ENCODE measurements around the gene PLXNA2. TPM values are rescaled to one million over a fixed set of nuclear protein-coding genes. Genes with fewer than 3 reads are reported as not detected.

The PLXNA2 gene
- total and polyA plus RNA-seq, 2 of the 13 experiments (the other 11 are each of a cell fraction or from before 2014, with no cell fraction given) = 1.1 to 2.1 TPM

DNA sequence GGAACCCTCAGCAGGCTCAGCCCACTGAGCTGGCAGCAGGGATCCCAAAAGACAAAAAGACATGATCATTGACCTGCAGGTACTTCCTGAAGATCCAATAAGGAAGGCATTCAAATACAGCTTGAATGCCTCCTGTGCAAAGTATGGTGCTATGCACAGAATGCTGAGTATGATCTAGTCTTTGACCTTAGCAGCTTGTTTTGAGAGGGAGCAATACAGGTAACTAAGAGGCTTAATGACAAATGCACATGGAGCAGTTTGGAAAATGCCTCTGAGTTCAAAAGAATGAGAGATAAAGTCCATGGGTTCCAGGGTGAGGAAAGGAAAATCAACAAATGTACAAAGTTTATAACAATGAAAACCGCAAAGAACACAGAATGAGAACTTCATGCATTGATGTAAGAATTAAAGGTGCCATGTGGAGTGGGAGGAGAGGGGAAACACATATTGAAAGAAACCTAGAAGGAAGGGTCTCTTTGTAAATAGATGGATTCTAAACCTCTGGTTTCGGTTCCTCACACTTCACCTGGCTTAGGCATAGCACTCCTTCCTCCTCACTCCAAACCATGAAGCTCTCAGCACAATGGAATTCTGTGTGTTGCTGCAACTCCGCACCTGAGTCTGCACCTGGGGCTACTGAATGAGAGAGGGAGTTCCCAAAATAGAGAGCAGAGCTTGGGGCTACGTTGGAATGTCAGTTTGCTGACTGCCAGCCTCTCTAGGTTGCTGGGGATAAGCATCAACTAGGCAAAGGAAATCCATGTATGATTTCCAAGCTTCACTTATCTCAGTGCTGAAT lies 77.6 kb downstream of the PLXNA2 start (continued):
- no peak for TF ChIP-seq ATF7-NPFF (CRISPR knock-in tag; IDR thresholded peaks at IDR 0.05; ENCODE audit: low read depth)
- TF ChIP-seq, protein P1, sequence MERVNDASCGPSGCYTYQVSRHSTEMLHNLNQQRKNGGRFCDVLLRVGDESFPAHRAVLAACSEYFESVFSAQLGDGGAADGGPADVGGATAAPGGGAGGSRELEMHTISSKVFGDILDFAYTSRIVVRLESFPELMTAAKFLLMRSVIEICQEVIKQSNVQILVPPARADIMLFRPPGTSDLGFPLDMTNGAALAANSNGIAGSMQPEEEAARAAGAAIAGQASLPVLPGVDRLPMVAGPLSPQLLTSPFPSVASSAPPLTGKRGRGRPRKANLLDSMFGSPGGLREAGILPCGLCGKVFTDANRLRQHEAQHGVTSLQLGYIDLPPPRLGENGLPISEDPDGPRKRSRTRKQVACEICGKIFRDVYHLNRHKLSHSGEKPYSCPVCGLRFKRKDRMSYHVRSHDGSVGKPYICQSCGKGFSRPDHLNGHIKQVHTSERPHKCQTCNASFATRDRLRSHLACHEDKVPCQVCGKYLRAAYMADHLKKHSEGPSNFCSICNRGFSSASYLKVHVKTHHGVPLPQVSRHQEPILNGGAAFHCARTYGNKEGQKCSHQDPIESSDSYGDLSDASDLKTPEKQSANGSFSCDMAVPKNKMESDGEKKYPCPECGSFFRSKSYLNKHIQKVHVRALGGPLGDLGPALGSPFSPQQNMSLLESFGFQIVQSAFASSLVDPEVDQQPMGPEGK (CRISPR knock-in tag; IDR thresholded peaks at IDR 0.05) = 0 out of 2 replicates have a peak, but pooled peaks have one; percentile 7
- peak; percentile 11; the same call in 1 of the 2 replicates for TF ChIP-seq ETV5 (CRISPR knock-in tag; IDR thresholded peaks at IDR 0.05; ENCODE audit: borderline replicate concordance)
- no peak for TF ChIP-seq SOX6 (IDR thresholded peaks at IDR 0.05)
- peak; percentile 47; the same call in 1 of the 2 replicates for TF ChIP-seq SOX6 (CRISPR knock-in tag; IDR thresholded peaks at IDR 0.05)
- no peak for TF ChIP-seq SOX13 (IDR thresholded peaks at IDR 0.05)
- TF ChIP-seq SOX13 (CRISPR knock-in tag; conservative IDR thresholded peaks at IDR 0.05 in 1 of 2, IDR thresholded peaks at IDR 0.05 in 1 of 2) = peak in 1 of 2 experiments; percentile 62; a peak in 1 of 4 replicates
- TF ChIP-seq IKZF4 (CRISPR knock-in tag; IDR thresholded peaks at IDR 0.05; ENCODE audit: borderline replicate concordance, low read depth, not compliant biosample characterization) = no peak
- TF ChIP-seq, protein P2, sequence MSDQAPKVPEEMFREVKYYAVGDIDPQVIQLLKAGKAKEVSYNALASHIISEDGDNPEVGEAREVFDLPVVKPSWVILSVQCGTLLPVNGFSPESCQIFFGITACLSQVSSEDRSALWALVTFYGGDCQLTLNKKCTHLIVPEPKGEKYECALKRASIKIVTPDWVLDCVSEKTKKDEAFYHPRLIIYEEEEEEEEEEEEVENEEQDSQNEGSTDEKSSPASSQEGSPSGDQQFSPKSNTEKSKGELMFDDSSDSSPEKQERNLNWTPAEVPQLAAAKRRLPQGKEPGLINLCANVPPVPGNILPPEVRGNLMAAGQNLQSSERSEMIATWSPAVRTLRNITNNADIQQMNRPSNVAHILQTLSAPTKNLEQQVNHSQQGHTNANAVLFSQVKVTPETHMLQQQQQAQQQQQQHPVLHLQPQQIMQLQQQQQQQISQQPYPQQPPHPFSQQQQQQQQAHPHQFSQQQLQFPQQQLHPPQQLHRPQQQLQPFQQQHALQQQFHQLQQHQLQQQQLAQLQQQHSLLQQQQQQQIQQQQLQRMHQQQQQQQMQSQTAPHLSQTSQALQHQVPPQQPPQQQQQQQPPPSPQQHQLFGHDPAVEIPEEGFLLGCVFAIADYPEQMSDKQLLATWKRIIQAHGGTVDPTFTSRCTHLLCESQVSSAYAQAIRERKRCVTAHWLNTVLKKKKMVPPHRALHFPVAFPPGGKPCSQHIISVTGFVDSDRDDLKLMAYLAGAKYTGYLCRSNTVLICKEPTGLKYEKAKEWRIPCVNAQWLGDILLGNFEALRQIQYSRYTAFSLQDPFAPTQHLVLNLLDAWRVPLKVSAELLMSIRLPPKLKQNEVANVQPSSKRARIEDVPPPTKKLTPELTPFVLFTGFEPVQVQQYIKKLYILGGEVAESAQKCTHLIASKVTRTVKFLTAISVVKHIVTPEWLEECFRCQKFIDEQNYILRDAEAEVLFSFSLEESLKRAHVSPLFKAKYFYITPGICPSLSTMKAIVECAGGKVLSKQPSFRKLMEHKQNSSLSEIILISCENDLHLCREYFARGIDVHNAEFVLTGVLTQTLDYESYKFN (CRISPR knock-in tag; conservative IDR thresholded peaks at IDR 0.05) = peak; percentile 77
- no peak for TF ChIP-seq LCORL (IDR thresholded peaks at IDR 0.05)
- 0 out of 2 replicates have a peak, but pooled peaks have one; percentile 51 for TF ChIP-seq LCORL (CRISPR knock-in tag; IDR thresholded peaks at IDR 0.05)
- 0 out of 2 replicates have a peak, but pooled peaks have one; percentile 28 for TF ChIP-seq ELF3 (CRISPR knock-in tag; IDR thresholded peaks at IDR 0.05)
- no peak for TF ChIP-seq ZNF678 (CRISPR knock-in tag; IDR thresholded peaks at IDR 0.05)
- TF ChIP-seq, protein P3, sequence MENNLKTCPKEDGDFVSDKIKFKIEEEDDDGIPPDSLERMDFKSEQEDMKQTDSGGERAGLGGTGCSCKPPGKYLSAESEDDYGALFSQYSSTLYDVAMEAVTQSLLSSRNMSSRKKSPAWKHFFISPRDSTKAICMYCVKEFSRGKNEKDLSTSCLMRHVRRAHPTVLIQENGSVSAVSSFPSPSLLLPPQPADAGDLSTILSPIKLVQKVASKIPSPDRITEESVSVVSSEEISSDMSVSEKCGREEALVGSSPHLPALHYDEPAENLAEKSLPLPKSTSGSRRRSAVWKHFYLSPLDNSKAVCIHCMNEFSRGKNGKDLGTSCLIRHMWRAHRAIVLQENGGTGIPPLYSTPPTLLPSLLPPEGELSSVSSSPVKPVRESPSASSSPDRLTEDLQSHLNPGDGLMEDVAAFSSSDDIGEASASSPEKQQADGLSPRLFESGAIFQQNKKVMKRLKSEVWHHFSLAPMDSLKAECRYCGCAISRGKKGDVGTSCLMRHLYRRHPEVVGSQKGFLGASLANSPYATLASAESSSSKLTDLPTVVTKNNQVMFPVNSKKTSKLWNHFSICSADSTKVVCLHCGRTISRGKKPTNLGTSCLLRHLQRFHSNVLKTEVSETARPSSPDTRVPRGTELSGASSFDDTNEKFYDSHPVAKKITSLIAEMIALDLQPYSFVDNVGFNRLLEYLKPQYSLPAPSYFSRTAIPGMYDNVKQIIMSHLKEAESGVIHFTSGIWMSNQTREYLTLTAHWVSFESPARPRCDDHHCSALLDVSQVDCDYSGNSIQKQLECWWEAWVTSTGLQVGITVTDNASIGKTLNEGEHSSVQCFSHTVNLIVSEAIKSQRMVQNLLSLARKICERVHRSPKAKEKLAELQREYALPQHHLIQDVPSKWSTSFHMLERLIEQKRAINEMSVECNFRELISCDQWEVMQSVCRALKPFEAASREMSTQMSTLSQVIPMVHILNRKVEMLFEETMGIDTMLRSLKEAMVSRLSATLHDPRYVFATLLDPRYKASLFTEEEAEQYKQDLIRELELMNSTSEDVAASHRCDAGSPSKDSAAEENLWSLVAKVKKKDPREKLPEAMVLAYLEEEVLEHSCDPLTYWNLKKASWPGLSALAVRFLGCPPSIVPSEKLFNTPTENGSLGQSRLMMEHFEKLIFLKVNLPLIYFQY (CRISPR knock-in tag; IDR thresholded peaks at IDR 0.05; ENCODE audit: borderline replicate concordance) = 0 out of 2 replicates have a peak, but pooled peaks have one; percentile 20
- TF ChIP-seq BCL6 (CRISPR knock-in tag; IDR thresholded peaks at IDR 0.05) = 0 out of 2 replicates have a peak, but pooled peaks have one; percentile 9
- TF ChIP-seq KLF9 (CRISPR knock-in tag; IDR thresholded peaks at IDR 0.05; ENCODE audit: low read depth) = no peak
- no peak for TF ChIP-seq ZSCAN31 (CRISPR knock-in tag; IDR thresholded peaks at IDR 0.05; ENCODE audit: low read depth)
- TF ChIP-seq ZNF577 (CRISPR knock-in tag; IDR thresholded peaks at IDR 0.05; ENCODE audit: borderline replicate concordance, low read depth) = no peak
- TF ChIP-seq HDAC2 (CRISPR knock-in tag; IDR thresholded peaks at IDR 0.05) = peak; percentile 35; the same call in 1 of the 2 replicates
- no peak for TF ChIP-seq ZNF543 (CRISPR knock-in tag; IDR thresholded peaks at IDR 0.05)
- no peak for TF ChIP-seq RNF2 (conservative IDR thresholded peaks at IDR 0.05; ENCODE audit: low read depth)

Measured in HepG2 (cell line).